ENCODE results near the gene ALPI.

GRCh38 chr2:232455426-232456255, at the start of gene ALPI:
- TF ChIP-seq CTCF (IDR thresholded peaks at IDR 0.05) (no peak), EZH2 (IDR thresholded peaks at IDR 0.05; ENCODE audit: borderline replicate concordance, insufficient read depth, low read depth, low read length, poor library complexity, severe bottlenecking) (no peak)

All from B cell (primary cell).